ENCODE results near the gene MYZAP.

MYZAP gene

DNA sequence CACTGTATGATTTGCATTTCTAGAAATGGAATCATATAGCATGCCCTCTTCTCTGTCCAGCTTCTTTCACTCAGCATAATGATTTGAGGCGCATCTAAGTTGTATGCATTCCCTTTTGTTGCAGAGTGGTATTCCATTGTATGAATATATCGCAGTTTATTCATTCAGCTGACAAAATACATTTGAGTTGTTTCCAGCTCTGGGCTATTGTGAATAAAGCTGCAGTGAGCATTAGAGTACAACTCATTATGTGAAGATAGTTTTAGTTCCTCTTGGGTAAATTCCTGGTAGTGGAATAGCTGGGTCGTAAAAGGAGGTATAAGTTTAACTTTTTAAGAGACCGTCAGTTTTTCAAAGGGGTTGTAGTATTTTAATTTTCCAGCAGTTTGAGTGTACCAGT is 76.3 kb downstream of the MYZAP start:
- peaks cover 27 to 35% of the 10 kb centered on the region in 2 donors for H3K27me3 Mint-ChIP-seq
- no peaks in the 10 kb centered on the region for H3K4me1 Mint-ChIP-seq (ENCODE audit: low read depth in 2 of 2)
- no peaks in the 10 kb centered on the region for H3K36me3 Mint-ChIP-seq (ENCODE audit: insufficient read depth)
- ATAC-seq (replicated peaks) (no peak), DNase-seq (no peak)
- no peak overlapping the region for H3K27ac Mint-ChIP-seq
- no peak overlapping the region for H3K4me3 Mint-ChIP-seq
- no peaks in the 10 kb centered on the region for H3K9me3 Mint-ChIP-seq

DNA sequence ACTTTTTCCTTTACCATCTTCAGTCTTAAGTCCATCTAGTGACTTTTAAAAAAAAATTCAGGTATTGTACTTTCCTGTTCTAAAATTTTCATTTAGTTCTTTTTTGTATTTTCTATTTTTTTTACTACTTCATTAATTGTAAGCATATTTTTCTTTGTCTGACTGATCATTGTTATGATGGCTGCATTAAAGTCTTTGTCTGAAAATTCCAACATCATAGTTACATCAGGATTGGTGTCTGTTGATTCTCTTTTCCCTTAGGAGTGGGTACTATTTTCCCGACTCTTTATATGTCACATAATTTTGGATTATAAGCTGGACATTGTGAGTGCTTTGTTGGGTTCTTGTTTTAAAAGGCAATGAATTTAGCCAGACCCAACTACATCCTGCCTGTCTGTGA is 79.9 kb downstream of the MYZAP start:
- no peaks in the 10 kb centered on the region for H3K9me3 Mint-ChIP-seq
- H3K27ac Mint-ChIP-seq = no peak overlapping the region
- H3K4me1 Mint-ChIP-seq (ENCODE audit: low read depth in 2 of 2) = no peaks in the 10 kb centered on the region
- peaks cover 44 to 56% of the 10 kb centered on the region in 2 donors for H3K27me3 Mint-ChIP-seq
- H3K36me3 Mint-ChIP-seq (ENCODE audit: insufficient read depth) = no peaks in the 10 kb centered on the region
- no peak overlapping the region for H3K4me3 Mint-ChIP-seq
- ATAC-seq (replicated peaks) (no peak), DNase-seq (no peak)

DNA sequence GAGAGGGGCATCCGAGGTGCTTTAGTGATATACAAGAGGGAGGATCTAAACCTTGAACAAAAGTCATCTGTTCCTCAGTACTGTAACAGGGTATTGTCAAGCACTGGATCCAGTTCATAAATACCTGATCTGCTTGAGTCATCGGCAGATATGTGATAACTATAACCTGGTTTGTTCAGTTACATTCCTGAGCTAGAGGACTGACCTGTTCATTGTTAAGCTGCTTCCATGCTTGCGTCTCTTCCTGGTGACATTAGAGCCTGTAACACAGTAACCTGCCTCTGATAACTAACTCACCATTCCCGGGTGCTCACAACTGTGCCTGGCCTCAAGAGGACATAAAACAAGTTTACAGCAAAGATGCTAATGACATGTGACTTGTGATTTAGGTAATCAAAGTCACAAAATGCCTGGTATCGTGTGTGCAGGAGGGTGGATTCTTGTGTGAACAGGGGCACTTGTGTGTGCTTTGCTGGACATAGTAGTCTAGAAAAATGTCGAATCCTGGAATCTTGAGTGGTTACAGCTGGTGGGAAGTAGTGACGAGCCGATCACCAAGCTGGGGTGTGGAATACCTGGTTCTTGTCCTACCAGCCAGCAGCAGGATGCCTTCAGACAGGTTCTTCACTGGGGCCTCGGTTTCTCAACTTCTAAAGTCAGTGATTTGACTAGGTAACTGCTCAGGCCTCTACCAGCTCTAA is 83.9 kb downstream of the MYZAP start:
- H3K4me1 Mint-ChIP-seq (ENCODE audit: low read depth in 2 of 2) = peaks cover 3% of the 10 kb centered on the region in 2 donors
- no peaks in the 10 kb centered on the region for H3K9me3 Mint-ChIP-seq
- no peak overlapping the region for H3K4me3 Mint-ChIP-seq
- ATAC-seq (replicated peaks) (no peak), DNase-seq (no peak)
- H3K27me3 Mint-ChIP-seq = peaks cover 41 to 47% of the 10 kb centered on the region in 2 donors
- no peaks in the 10 kb centered on the region for H3K36me3 Mint-ChIP-seq (ENCODE audit: insufficient read depth)
- H3K27ac Mint-ChIP-seq = no peak overlapping the region

DNA sequence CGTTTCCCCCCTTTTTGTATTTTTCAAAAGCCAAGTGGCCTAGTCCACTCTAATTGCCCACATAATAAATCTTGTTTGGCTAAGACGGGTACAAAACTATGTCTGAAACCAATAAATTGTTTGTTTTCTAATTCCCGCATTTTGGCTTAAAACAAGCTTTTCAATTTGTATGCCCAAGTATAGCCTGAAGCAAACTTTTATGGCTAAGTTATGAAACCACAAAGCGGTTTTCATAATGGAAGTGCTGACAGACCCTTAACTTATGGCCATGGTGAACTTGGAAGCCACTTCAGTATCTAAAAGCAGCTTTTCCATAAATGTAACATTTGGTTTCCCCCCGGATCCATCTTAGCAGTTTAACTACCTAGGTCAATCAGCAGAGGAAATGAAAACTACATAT is 84.9 kb downstream of the MYZAP start:
- Mint-ChIP-seq H3K4me3 (no peak overlapping the region), H3K27ac (no peak overlapping the region), H3K36me3 (ENCODE audit: insufficient read depth) (no peaks in the 10 kb centered on the region), H3K4me1 (ENCODE audit: low read depth in 2 of 2) (peaks cover 3% of the 10 kb centered on the region in 2 donors), H3K9me3 (no peaks in the 10 kb centered on the region), H3K27me3 (peaks cover 41 to 43% of the 10 kb centered on the region in 2 donors)
- ATAC-seq (replicated peaks) = no peak
- DNase-seq = no peak

DNA sequence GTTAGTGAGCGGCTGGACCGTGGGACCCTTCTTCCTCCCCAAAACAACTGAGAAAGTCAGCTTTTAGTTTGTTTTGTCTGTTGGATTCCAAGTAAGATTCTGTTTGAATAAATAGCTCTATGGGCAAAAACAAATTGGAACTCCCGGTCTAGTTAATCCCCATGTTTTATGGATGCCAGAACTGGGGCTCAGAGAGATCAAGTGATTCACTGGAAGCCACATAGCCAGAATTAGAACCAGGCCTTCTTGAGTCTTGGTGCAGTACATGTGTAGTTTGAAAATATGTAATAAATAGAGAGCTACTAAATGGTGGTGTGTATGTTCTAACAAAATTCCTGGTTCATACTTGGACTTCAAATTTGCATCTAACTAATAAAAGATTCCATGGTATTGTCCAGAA is 85.5 kb downstream of the MYZAP start:
- H3K4me1 Mint-ChIP-seq (ENCODE audit: low read depth in 2 of 2) = peaks cover 3% of the 10 kb centered on the region in 2 donors
- no peak overlapping the region for H3K4me3 Mint-ChIP-seq

DNA sequence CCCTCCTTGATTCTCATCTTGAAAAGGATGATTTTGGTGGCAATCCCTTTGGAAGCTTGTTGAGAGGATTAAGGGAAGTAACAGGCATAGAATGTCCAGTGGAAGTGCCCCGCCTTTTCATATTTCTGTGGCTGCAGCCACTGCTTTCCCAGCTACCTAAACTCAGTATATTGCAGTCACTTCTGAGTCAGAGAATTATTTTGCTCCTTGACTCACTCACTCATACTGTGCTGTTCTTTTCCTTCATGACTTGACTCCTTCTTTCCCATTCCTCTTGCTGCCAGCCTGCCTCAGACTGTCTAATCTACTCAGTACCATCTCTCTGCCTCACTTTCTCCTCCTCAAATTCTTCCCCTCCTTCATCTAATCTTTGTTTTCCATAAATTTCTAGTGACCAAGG is 88.3 kb downstream of the MYZAP start:
- no peak overlapping the region for H3K27ac Mint-ChIP-seq

More for the DNA sequence above, 85.5 kb downstream of the MYZAP start:
- DNase-seq (no peak), ATAC-seq (replicated peaks) (no peak)
- Mint-ChIP-seq H3K27me3 (peaks cover 37 to 42% of the 10 kb centered on the region in 2 donors), H3K27ac (no peak overlapping the region), H3K36me3 (ENCODE audit: insufficient read depth) (no peaks in the 10 kb centered on the region), H3K9me3 (no peaks in the 10 kb centered on the region)

DNA sequence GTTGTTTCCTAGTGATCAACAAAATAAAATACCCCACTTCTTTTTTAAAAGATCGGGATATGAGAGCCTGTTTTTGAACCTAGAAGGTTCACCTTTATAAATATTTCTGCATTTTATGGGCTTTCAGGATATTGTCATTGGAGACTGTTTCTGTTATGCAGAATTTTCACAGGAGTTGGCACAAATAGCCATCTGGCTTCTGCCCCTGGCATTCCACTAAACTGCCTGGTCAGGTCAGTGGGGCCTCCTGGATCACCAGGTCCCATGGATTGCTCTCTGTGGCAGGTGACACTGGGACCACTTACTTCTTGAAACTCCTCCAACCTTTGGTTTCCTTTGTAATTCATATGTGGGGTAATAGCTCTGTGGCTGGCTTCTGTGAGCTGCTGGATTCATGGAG is 89.3 kb downstream of the MYZAP start:
- Mint-ChIP-seq H3K4me3 (no peak overlapping the region), H3K27me3 (peaks cover 7 to 16% of the 10 kb centered on the region in 2 donors), H3K36me3 (ENCODE audit: insufficient read depth) (peaks cover 3% of the 10 kb centered on the region), H3K27ac (no peak overlapping the region), H3K4me1 (ENCODE audit: low read depth in 2 of 2) (peaks cover 3% of the 10 kb centered on the region in 2 donors), H3K9me3 (no peaks in the 10 kb centered on the region)
- no peak for DNase-seq
- ATAC-seq (replicated peaks) = no peak

More for the DNA sequence above, 88.3 kb downstream of the MYZAP start:
- no peak for ATAC-seq (replicated peaks)
- Mint-ChIP-seq H3K27me3 (peaks cover 12 to 24% of the 10 kb centered on the region in 2 donors), H3K36me3 (ENCODE audit: insufficient read depth) (no peaks in the 10 kb centered on the region), H3K4me3 (no peak overlapping the region), H3K9me3 (no peaks in the 10 kb centered on the region), H3K4me1 (ENCODE audit: low read depth in 2 of 2) (peaks cover 3% of the 10 kb centered on the region in 2 donors)
- no peak for DNase-seq

DNA sequence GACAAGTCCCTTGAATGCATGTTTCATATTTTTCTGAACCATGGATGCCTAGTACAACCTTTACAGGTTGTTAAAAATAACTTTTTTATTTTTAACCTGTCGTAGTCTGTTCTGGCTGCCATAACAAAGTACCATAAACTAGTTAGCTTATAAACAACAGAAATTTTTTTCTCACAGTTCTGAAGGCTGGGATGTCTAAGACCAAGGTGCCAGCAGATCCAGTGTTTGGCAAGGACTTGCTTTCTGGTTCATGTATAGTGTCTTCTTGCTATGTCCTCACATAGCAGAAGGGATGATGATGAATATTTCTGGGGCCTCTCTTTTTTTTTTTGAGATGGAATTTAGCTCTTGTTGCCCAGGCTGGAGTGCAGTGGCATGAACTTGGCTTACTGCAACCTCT is 91.8 kb downstream of the MYZAP start:
- Mint-ChIP-seq H3K9me3 (no peaks in the 10 kb centered on the region), H3K4me1 (ENCODE audit: low read depth in 2 of 2) (peaks cover 3% of the 10 kb centered on the region in 2 donors), H3K27me3 (peaks cover 7 to 16% of the 10 kb centered on the region in 2 donors), H3K27ac (no peak overlapping the region), H3K36me3 (ENCODE audit: insufficient read depth) (peaks cover 3% of the 10 kb centered on the region), H3K4me3 (no peak overlapping the region)
- ATAC-seq (replicated peaks) (no peak), DNase-seq (no peak)

DNA sequence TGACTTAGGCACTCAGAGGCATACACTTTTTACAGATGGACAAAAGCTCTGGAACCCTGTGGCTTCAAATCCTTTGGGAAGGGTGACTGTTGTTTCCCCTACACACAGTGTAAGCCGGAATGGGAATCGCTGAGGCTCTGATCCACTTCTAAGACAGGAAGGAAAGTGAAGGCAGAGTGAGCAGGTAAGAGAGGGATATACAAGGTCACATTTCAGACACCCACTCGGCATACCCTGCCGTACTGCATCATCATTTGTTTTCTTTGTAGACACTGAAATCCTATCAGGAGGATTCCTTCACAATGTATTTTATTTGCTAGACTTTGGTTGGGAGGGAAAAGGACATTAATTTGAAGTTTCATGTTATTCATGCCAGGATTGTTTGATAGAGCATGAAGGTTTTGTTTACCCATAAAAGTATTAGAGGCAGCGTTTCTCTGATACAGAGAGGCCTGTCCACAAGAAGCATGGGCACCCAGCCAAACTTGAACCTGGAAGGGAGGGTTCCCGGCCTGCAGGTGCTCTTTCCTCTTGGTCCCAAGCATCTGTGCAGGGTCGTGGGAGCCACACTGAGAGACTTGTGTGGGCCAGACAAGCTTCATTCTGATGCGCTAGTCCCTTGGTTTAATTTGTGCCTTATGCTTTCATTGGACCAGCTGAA is 92.9 kb downstream of the MYZAP start:
- Mint-ChIP-seq H3K27me3 (peaks cover 7 to 16% of the 10 kb centered on the region in 2 donors), H3K4me1 (ENCODE audit: low read depth in 2 of 2) (peaks cover 3% of the 10 kb centered on the region in 2 donors), H3K27ac (no peak overlapping the region), H3K4me3 (no peak overlapping the region), H3K36me3 (ENCODE audit: insufficient read depth) (peaks cover 3% of the 10 kb centered on the region), H3K9me3 (no peaks in the 10 kb centered on the region)
- ATAC-seq (replicated peaks) = no peak
- no peak for DNase-seq

DNA sequence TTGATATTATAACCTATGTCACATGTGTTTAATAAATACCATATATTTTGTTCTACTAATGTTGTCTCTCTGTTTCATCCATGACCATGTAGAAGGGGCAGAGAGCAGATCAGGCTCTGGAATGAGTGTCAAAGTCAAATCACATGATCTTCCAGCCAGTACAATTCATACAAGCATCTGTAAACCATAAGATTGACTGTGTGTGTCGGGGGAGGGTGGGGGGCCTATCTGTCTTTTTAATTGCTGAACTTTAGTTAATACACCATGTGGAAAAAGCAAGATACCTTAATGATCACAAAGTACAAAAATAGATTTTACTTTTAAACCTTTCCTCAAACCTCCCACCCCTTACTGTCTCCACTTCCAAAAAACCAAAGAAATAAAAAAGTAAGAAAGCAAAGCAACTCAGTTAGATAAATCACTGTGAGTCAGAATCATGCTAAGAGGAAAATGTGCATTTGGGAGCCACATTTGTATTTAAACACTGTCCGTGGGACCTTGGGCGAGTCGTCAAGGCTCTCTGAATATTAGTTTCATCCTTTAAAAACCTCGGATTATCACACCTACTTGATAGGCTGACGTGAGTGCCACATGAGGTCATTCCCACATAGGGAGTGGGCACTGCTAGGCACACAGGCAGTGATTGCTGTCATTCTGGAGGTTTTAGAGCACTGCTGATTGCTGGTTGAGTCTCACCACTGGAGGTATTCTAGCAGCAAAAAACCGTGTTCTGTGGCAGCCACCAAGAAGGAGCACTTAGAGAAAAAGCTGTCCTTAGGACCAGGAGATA is 93.8 kb downstream of the MYZAP start:
- H3K27me3 Mint-ChIP-seq = peaks cover 3 to 16% of the 10 kb centered on the region in 2 donors
- no peak overlapping the region for H3K27ac Mint-ChIP-seq
- H3K9me3 Mint-ChIP-seq = no peaks in the 10 kb centered on the region
- H3K36me3 Mint-ChIP-seq (ENCODE audit: insufficient read depth) = peaks cover 3% of the 10 kb centered on the region
- no peak overlapping the region for H3K4me3 Mint-ChIP-seq
- ATAC-seq (replicated peaks) (no peak), DNase-seq (no peak)
- H3K4me1 Mint-ChIP-seq (ENCODE audit: low read depth in 2 of 2) = no peaks in the 10 kb centered on the region

DNA sequence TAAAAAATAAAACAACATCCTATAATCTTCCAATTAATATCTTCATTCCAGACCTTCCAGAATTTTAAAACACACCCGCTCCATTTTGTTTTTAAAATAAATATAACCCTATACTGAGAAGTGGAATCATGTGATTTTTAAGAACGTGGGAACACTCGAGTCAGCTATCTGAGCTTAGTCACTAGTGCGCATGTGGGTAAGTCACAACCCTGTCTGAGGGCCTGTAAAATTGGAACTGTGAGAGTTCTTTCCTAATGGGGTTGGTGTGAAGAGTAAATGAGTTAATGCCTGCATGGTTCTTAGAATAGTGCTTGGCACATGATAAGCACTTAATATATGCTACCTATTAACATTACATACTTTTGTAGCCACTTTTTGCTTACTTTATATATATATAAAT is 95.0 kb downstream of the MYZAP start:
- Mint-ChIP-seq H3K4me1 (ENCODE audit: low read depth in 2 of 2) (no peaks in the 10 kb centered on the region), H3K4me3 (no peak overlapping the region), H3K9me3 (no peaks in the 10 kb centered on the region), H3K27ac (no peak overlapping the region), H3K27me3 (peaks cover 0 to 15% of the 10 kb centered on the region in 2 donors), H3K36me3 (ENCODE audit: insufficient read depth) (peaks cover 3% of the 10 kb centered on the region)
- ATAC-seq (replicated peaks) (no peak), DNase-seq (no peak)

DNA sequence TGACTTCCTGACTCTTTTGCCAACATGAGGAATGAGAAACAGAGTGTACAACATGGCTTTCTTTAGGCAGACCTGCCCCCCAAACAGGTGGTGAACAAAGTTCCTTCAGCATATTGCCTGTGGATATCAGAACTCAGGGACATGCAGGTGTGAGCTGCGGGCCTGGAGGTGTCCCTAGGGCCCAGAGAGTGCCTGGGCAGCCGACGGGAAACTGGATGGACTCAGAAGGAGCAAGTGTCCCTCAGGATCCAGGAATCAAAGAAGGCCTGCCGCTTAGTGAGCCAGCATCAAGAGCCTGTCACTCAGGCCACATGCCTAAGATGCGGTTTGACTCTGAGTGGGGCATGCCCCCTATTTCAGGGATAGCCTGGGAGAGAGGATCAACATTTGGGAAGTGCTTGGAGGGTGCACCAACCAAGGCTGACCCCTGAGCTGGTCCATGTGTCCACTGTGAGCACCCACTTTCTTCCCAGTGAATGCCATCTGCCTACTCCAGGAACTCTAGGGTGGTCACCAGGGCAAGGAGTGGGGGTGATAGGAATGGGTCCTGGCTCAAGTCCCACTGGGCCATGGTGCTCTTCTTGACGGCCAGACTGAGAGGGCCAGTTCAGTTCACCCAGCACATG is 98.8 kb downstream of the MYZAP start:
- H3K9me3 Mint-ChIP-seq = no peaks in the 10 kb centered on the region
- no peak overlapping the region for H3K27ac Mint-ChIP-seq
- no peak for DNase-seq
- no peak overlapping the region for H3K4me3 Mint-ChIP-seq
- H3K27me3 Mint-ChIP-seq = peaks cover 0 to 4% of the 10 kb centered on the region in 2 donors
- H3K36me3 Mint-ChIP-seq (ENCODE audit: insufficient read depth) = peaks cover 3% of the 10 kb centered on the region
- H3K4me1 Mint-ChIP-seq (ENCODE audit: low read depth in 2 of 2) = no peaks in the 10 kb centered on the region
- no peak for ATAC-seq (replicated peaks)

DNA sequence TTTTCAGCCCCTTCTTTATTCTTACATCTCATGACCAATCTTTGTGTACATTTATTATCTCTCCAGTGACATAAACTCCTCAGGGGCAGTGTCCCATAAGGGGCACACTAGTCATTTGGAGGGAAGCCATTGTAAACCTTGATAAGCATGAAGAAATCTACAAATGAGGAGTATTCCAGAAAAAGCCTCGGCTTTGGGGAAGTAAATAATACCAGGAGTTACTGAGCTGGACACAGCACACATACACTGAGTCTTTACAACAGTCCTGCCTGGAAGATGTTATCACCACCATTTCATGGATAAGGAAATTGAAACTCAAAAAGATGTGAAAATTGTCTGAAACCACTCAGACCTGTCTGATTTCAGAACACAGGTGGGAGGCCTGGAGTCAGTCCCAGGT is 99.4 kb downstream of the MYZAP start:
- peaks cover 0 to 5% of the 10 kb centered on the region in 2 donors for H3K27me3 Mint-ChIP-seq
- no peaks in the 10 kb centered on the region for H3K9me3 Mint-ChIP-seq
- DNase-seq (no peak), ATAC-seq (replicated peaks) (no peak)
- no peak overlapping the region for H3K4me3 Mint-ChIP-seq
- H3K4me1 Mint-ChIP-seq (ENCODE audit: low read depth in 2 of 2) = no peaks in the 10 kb centered on the region
- H3K27ac Mint-ChIP-seq = no peak overlapping the region
- no peaks in the 10 kb centered on the region for H3K36me3 Mint-ChIP-seq (ENCODE audit: insufficient read depth)

All from effector memory CD8-positive, alpha-beta T cell (primary cell).